ENCODE results near the gene PKP1.

GRCh38 chr1:201325678-201326060 lies 42.4 kb downstream of the PKP1 start:
- TF ChIP-seq POLR2A (IDR thresholded peaks at IDR 0.05) (no peak), CTCF (IDR thresholded peaks at IDR 0.05) (no peak), POLR2AphosphoS5 (IDR thresholded peaks at IDR 0.05) (no peak)
